ENCODE results near the gene TMEM176B. TPM values are rescaled to one million over a fixed set of nuclear protein-coding genes. Genes with fewer than 3 reads are reported as not detected.
"Not testable (repeated sequence)": the region's sequence is repeated elsewhere in the genome, so short reads cannot be mapped to it uniquely, and the experiment has no call there.

Gene TMEM176B
- total RNA-seq, 1 donor: 4.7 TPM

- Histone ChIP-seq H3K4me1 (ENCODE audit: insufficient read depth, low read length) (peaks cover 59% of the 10 kb centered on the region), H3K27me3 (ENCODE audit: insufficient read depth, low read length) (no peaks in the 10 kb centered on the region), H3K9me3 (ENCODE audit: low read depth, low read length) (no peaks in the 10 kb centered on the region), H3K4me3 (ENCODE audit: low read length) (no peak overlapping the region)
Observed at GRCh38 chr7:150787321-150788281, 12.6 kb downstream of the TMEM176B start.

- Histone ChIP-seq H3K9me3 (ENCODE audit: low read depth, low read length) (no peaks in the 10 kb centered on the region), H3K27me3 (ENCODE audit: insufficient read depth, low read length) (no peaks in the 10 kb centered on the region), H3K4me1 (ENCODE audit: insufficient read depth, low read length) (peaks cover 78% of the 10 kb centered on the region), H3K4me3 (ENCODE audit: low read length) (no peak overlapping the region)
Observed at GRCh38 chr7:150784954-150785353, 15.2 kb downstream of the TMEM176B start.

GRCh38 chr7:150784120-150784736, 15.9 kb downstream of the TMEM176B start:
- Histone ChIP-seq H3K4me1 (ENCODE audit: insufficient read depth, low read length) (peaks cover 77% of the 10 kb centered on the region), H3K9me3 (ENCODE audit: low read depth, low read length) (no peaks in the 10 kb centered on the region), H3K4me3 (ENCODE audit: low read length) (no peak overlapping the region), H3K27me3 (ENCODE audit: insufficient read depth, low read length) (no peaks in the 10 kb centered on the region)

- Histone ChIP-seq H3K27me3 (ENCODE audit: insufficient read depth, low read length) (no peaks in the 10 kb centered on the region), H3K9me3 (ENCODE audit: low read depth, low read length) (no peaks in the 10 kb centered on the region), H3K4me3 (ENCODE audit: low read length) (no peak overlapping the region), H3K4me1 (ENCODE audit: insufficient read depth, low read length) (peaks cover 54% of the 10 kb centered on the region)
Observed at GRCh38 chr7:150781961-150782360, 18.2 kb downstream of the TMEM176B start.

- Histone ChIP-seq H3K4me1 (ENCODE audit: insufficient read depth, low read length) (peaks cover 45% of the 10 kb centered on the region), H3K4me3 (ENCODE audit: low read length) (no peak overlapping the region), H3K27me3 (ENCODE audit: insufficient read depth, low read length) (no peaks in the 10 kb centered on the region), H3K9me3 (ENCODE audit: low read depth, low read length) (no peaks in the 10 kb centered on the region)
Observed at GRCh38 chr7:150781103-150781502, 19.1 kb downstream of the TMEM176B start.

- peaks cover 37% of the 10 kb centered on the region for H3K4me1 ChIP-seq (ENCODE audit: insufficient read depth, low read length)
- no peak overlapping the region for H3K4me3 ChIP-seq (ENCODE audit: low read length)
- H3K27me3 ChIP-seq (ENCODE audit: insufficient read depth, low read length): no peaks in the 10 kb centered on the region
- H3K9me3 ChIP-seq (ENCODE audit: low read depth, low read length): no peaks in the 10 kb centered on the region
Observed at GRCh38 chr7:150780292-150780691, 19.9 kb downstream of the TMEM176B start.

- Histone ChIP-seq H3K4me1 (ENCODE audit: insufficient read depth, low read length) (peaks cover 23% of the 10 kb centered on the region), H3K27me3 (ENCODE audit: insufficient read depth, low read length) (no peaks in the 10 kb centered on the region), H3K9me3 (ENCODE audit: low read depth, low read length) (no peaks in the 10 kb centered on the region), H3K4me3 (ENCODE audit: low read length) (no peak overlapping the region)
Observed at GRCh38 chr7:150778738-150779301, 21.3 kb downstream of the TMEM176B start.

- Histone ChIP-seq H3K9me3 (ENCODE audit: low read depth, low read length) (no peaks in the 10 kb centered on the region), H3K27me3 (ENCODE audit: insufficient read depth, low read length) (no peaks in the 10 kb centered on the region), H3K4me3 (ENCODE audit: low read length) (no peak overlapping the region), H3K4me1 (ENCODE audit: insufficient read depth, low read length) (peaks cover 20% of the 10 kb centered on the region)
Observed at GRCh38 chr7:150778014-150778737, 22.0 kb downstream of the TMEM176B start.

- not testable (repeated sequence) for H3K4me3 ChIP-seq (ENCODE audit: low read length); H3K9me3 ChIP-seq (ENCODE audit: low read depth, low read length); H3K27me3 ChIP-seq (ENCODE audit: insufficient read depth, low read length); H3K4me1 ChIP-seq (ENCODE audit: insufficient read depth, low read length)
Observed at GRCh38 chr7:150774131-150774530, 26.0 kb downstream of the TMEM176B start.

GRCh38 chr7:150769768-150770167, 30.4 kb downstream of the TMEM176B start:
- Histone ChIP-seq H3K4me3 (ENCODE audit: low read length) (no peak overlapping the region), H3K9me3 (ENCODE audit: low read depth, low read length) (no peaks in the 10 kb centered on the region), H3K27me3 (ENCODE audit: insufficient read depth, low read length) (no peaks in the 10 kb centered on the region), H3K4me1 (ENCODE audit: insufficient read depth, low read length) (no peaks in the 10 kb centered on the region)

GRCh38 chr7:150766334-150766709, 33.8 kb downstream of the TMEM176B start:
- no peaks in the 10 kb centered on the region for H3K9me3 ChIP-seq (ENCODE audit: low read depth, low read length)
- no peak overlapping the region for H3K4me3 ChIP-seq (ENCODE audit: low read length)
- H3K27me3 ChIP-seq (ENCODE audit: insufficient read depth, low read length): no peaks in the 10 kb centered on the region
- no peaks in the 10 kb centered on the region for H3K4me1 ChIP-seq (ENCODE audit: insufficient read depth, low read length)

GRCh38 chr7:150759479-150759878, 40.7 kb downstream of the TMEM176B start:
- Histone ChIP-seq H3K4me3 (ENCODE audit: low read length) (no peak overlapping the region), H3K9me3 (ENCODE audit: low read depth, low read length) (no peaks in the 10 kb centered on the region), H3K27me3 (ENCODE audit: insufficient read depth, low read length) (no peaks in the 10 kb centered on the region), H3K4me1 (ENCODE audit: insufficient read depth, low read length) (peaks cover 18% of the 10 kb centered on the region)

GRCh38 chr7:150756858-150757257, 43.3 kb downstream of the TMEM176B start:
- Histone ChIP-seq H3K4me3 (ENCODE audit: low read length) (no peak overlapping the region), H3K27me3 (ENCODE audit: insufficient read depth, low read length) (no peaks in the 10 kb centered on the region)

GRCh38 chr7:150756166-150756565, 44.0 kb downstream of the TMEM176B start:
- no peaks in the 10 kb centered on the region for H3K27me3 ChIP-seq (ENCODE audit: insufficient read depth, low read length)
- no peaks in the 10 kb centered on the region for H3K9me3 ChIP-seq (ENCODE audit: low read depth, low read length)
- H3K4me3 ChIP-seq (ENCODE audit: low read length): no peak overlapping the region
- peaks cover 43% of the 10 kb centered on the region for H3K4me1 ChIP-seq (ENCODE audit: insufficient read depth, low read length)

More at GRCh38 chr7:150756858-150757257, 43.3 kb downstream of the TMEM176B start:
- H3K9me3 ChIP-seq (ENCODE audit: low read depth, low read length): no peaks in the 10 kb centered on the region
- peaks cover 40% of the 10 kb centered on the region for H3K4me1 ChIP-seq (ENCODE audit: insufficient read depth, low read length)

Data from mononuclear cell (primary cell).